IgD-negative memory B cell (primary cell): Measurements from ENCODE around the gene MIS18A. TPM values are rescaled to one million over a fixed set of nuclear protein-coding genes. Genes with fewer than 3 reads are reported as not detected.
"Not testable (repeated sequence)": the region's sequence is repeated elsewhere in the genome, so short reads cannot be mapped to it uniquely, and the experiment has no call there.

Experiments used
- H3K27ac Mint-ChIP-seq, 3 donors: one replicate each; pipeline ENCODE4 v1.8.0; 2020 to 2022; ENCODE audit warnings: mild to moderate bottlenecking in 3 of 3, mixed read lengths in 3 of 3, moderate library complexity in 1 of 3
- H3K27me3 Mint-ChIP-seq: one replicate; pipeline ENCODE4 v1.8.0; 2021; ENCODE audit warnings: mixed read lengths
- H3K36me3 Mint-ChIP-seq: one replicate; pipeline ENCODE4 v1.8.0; 2020; ENCODE audit warnings: mild to moderate bottlenecking, mixed read lengths
- H3K4me1 Mint-ChIP-seq, 3 donors: one replicate each; pipeline ENCODE4 v1.8.0; 2020 to 2022; ENCODE audit warnings: mixed read lengths in 3 of 3, mild to moderate bottlenecking in 1 of 3
- H3K4me3 Mint-ChIP-seq, 4 donors: one replicate each; pipeline ENCODE4 v1.8.0; 2020 to 2022; ENCODE audit warnings: mild to moderate bottlenecking in 4 of 4, mixed read lengths in 4 of 4, moderate library complexity in 3 of 4
- H3K9me3 Mint-ChIP-seq, 3 donors: one replicate each; pipeline ENCODE4 v1.8.0; 2020 to 2021; ENCODE audit warnings: mixed read lengths in 3 of 3, mild to moderate bottlenecking in 1 of 3
- polyA plus RNA-seq: library from polyadenylated mRNA; unstranded; fragments of 300-500 nt; fragmentation: Illumina TruSeq; gene quantifications from one replicate; pipeline ENCODE4 v1.2.3, GENCODE V29; 2021

The MIS18A gene
- polyA plus RNA-seq, 1 donor from 2014 or later, result 10.5 TPM

GRCh38 chr21:32282992-32283391 lies 4.1 kb upstream of the MIS18A start:
- Mint-ChIP-seq H3K27ac (no peak overlapping the region), H3K9me3 (peaks cover 0 to 3% (median 3%) of the 10 kb centered on the region in 3 donors), H3K4me1 (peaks cover 7 to 12% (median 10%) of the 10 kb centered on the region in 3 donors), H3K36me3 (peaks cover 15% of the 10 kb centered on the region), H3K4me3 (no peak overlapping the region), H3K27me3 (no peaks in the 10 kb centered on the region)

- H3K9me3 Mint-ChIP-seq, result peaks cover 0 to 3% (median 0%) of the 10 kb centered on the region in 3 donors
- H3K4me1 Mint-ChIP-seq, result peaks cover 7 to 13% (median 10%) of the 10 kb centered on the region in 3 donors
- peak overlapping the region in 1 of 3 donors; percentile 18 for H3K27ac Mint-ChIP-seq
- H3K27me3 Mint-ChIP-seq, result no peaks in the 10 kb centered on the region
- peak overlapping the region in 2 of 4 donors; percentile 21 to 46 for H3K4me3 Mint-ChIP-seq
- H3K36me3 Mint-ChIP-seq, result peaks cover 15% of the 10 kb centered on the region
These were observed 2.7 kb upstream of the MIS18A start for GRCh38 chr21:32281531-32281930.

- peak overlapping the region; percentile 92 to 99 (median 99) for H3K27ac Mint-ChIP-seq
- H3K9me3 Mint-ChIP-seq, result peaks cover 0 to 3% (median 0%) of the 10 kb centered on the region in 3 donors
- H3K27me3 Mint-ChIP-seq, result no peaks in the 10 kb centered on the region
- H3K4me1 Mint-ChIP-seq, result peaks cover 7 to 20% (median 12%) of the 10 kb centered on the region in 3 donors
- peak overlapping the region; percentile 97 to 99 (median 99) for H3K4me3 Mint-ChIP-seq
- H3K36me3 Mint-ChIP-seq, result peaks cover 18% of the 10 kb centered on the region
These were observed 480 bp upstream of the MIS18A start for GRCh38 chr21:32279377-32279680.

- Mint-ChIP-seq H3K36me3 (peaks cover 13% of the 10 kb centered on the region), H3K4me1 (peaks cover 7 to 20% (median 12%) of the 10 kb centered on the region in 3 donors), H3K9me3 (peaks cover 0 to 3% (median 0%) of the 10 kb centered on the region in 3 donors), H3K27ac (peak overlapping the region in 2 of 3 donors; percentile 46 to 92), H3K4me3 (peak overlapping the region; percentile 97 to 99 (median 99)), H3K27me3 (no peaks in the 10 kb centered on the region)
These were observed 746 bp downstream of the MIS18A start for GRCh38 chr21:32278103-32278502.

GRCh38 chr21:32276671-32277070 lies 2.2 kb downstream of the MIS18A start:
- no peak overlapping the region for H3K27ac Mint-ChIP-seq
- H3K4me3 Mint-ChIP-seq, result peak overlapping the region in 2 of 4 donors; percentile 25 to 58
- H3K36me3 Mint-ChIP-seq, result peaks cover 7% of the 10 kb centered on the region
- peaks cover 7 to 21% (median 12%) of the 10 kb centered on the region in 3 donors for H3K4me1 Mint-ChIP-seq
- H3K9me3 Mint-ChIP-seq, result peaks cover 0 to 3% (median 0%) of the 10 kb centered on the region in 3 donors
- H3K27me3 Mint-ChIP-seq, result no peaks in the 10 kb centered on the region

GRCh38 chr21:32270748-32271147 lies 8.1 kb downstream of the MIS18A start:
- Mint-ChIP-seq H3K4me3 (no peak overlapping the region), H3K4me1 (peaks cover 0 to 7% (median 2%) of the 10 kb centered on the region in 3 donors), H3K27me3 (no peaks in the 10 kb centered on the region), H3K36me3 (peaks cover 9% of the 10 kb centered on the region), H3K27ac (no peak overlapping the region), H3K9me3 (no peaks in the 10 kb centered on the region)

GRCh38 chr21:32265321-32265720 lies 13.5 kb downstream of the MIS18A start:
- H3K9me3 Mint-ChIP-seq, H3K27ac Mint-ChIP-seq, H3K4me3 Mint-ChIP-seq, H3K36me3 Mint-ChIP-seq, H3K27me3 Mint-ChIP-seq, H3K4me1 Mint-ChIP-seq: not testable (repeated sequence)

- H3K27me3 Mint-ChIP-seq, result no peaks in the 10 kb centered on the region
- H3K4me3 Mint-ChIP-seq, result no peak overlapping the region
- no peaks in the 10 kb centered on the region for H3K4me1 Mint-ChIP-seq
- H3K27ac Mint-ChIP-seq, result no peak overlapping the region
- no peaks in the 10 kb centered on the region for H3K9me3 Mint-ChIP-seq
- peaks cover 3% of the 10 kb centered on the region for H3K36me3 Mint-ChIP-seq
These were observed 16.9 kb downstream of the MIS18A start for GRCh38 chr21:32261929-32262328.

- H3K4me1 Mint-ChIP-seq, result no peaks in the 10 kb centered on the region
- H3K36me3 Mint-ChIP-seq, result peaks cover 1% of the 10 kb centered on the region
- H3K4me3 Mint-ChIP-seq, result no peak overlapping the region
- H3K27ac Mint-ChIP-seq, result peak overlapping the region in 1 of 3 donors; percentile 67
- H3K27me3 Mint-ChIP-seq, result no peaks in the 10 kb centered on the region
- no peaks in the 10 kb centered on the region for H3K9me3 Mint-ChIP-seq
These were observed 18.7 kb downstream of the MIS18A start for GRCh38 chr21:32260130-32260529.

- H3K36me3 Mint-ChIP-seq, H3K27ac Mint-ChIP-seq, H3K4me3 Mint-ChIP-seq, H3K27me3 Mint-ChIP-seq, H3K9me3 Mint-ChIP-seq, H3K4me1 Mint-ChIP-seq: not testable (repeated sequence)
These were observed 20.1 kb downstream of the MIS18A start for GRCh38 chr21:32258786-32259048.

GRCh38 chr21:32257962-32258785 lies 20.7 kb downstream of the MIS18A start:
- no peaks in the 10 kb centered on the region for H3K9me3 Mint-ChIP-seq
- peaks cover 1% of the 10 kb centered on the region for H3K36me3 Mint-ChIP-seq
- H3K4me3 Mint-ChIP-seq, result no peak overlapping the region
- no peaks in the 10 kb centered on the region for H3K4me1 Mint-ChIP-seq
- H3K27me3 Mint-ChIP-seq, result no peaks in the 10 kb centered on the region
- no peak overlapping the region for H3K27ac Mint-ChIP-seq

- H3K9me3 Mint-ChIP-seq, result no peaks in the 10 kb centered on the region
- no peak overlapping the region for H3K4me3 Mint-ChIP-seq
- no peaks in the 10 kb centered on the region for H3K4me1 Mint-ChIP-seq
- peaks cover 1% of the 10 kb centered on the region for H3K36me3 Mint-ChIP-seq
- H3K27ac Mint-ChIP-seq, result no peak overlapping the region
- H3K27me3 Mint-ChIP-seq, result no peaks in the 10 kb centered on the region
These were observed 21.8 kb downstream of the MIS18A start for GRCh38 chr21:32256873-32257620.

GRCh38 chr21:32256251-32256650 lies 22.6 kb downstream of the MIS18A start:
- Mint-ChIP-seq H3K4me3 (no peak overlapping the region), H3K27me3 (peaks cover 1% of the 10 kb centered on the region), H3K36me3 (peaks cover 1% of the 10 kb centered on the region), H3K27ac (no peak overlapping the region), H3K4me1 (no peaks in the 10 kb centered on the region), H3K9me3 (peaks cover 0 to 5% (median 5%) of the 10 kb centered on the region in 3 donors)

- H3K9me3 Mint-ChIP-seq, result peaks cover 0 to 9% (median 7%) of the 10 kb centered on the region in 3 donors
- no peak overlapping the region for H3K4me3 Mint-ChIP-seq
- H3K27me3 Mint-ChIP-seq, result peaks cover 12% of the 10 kb centered on the region
- H3K27ac Mint-ChIP-seq, result no peak overlapping the region
- no peaks in the 10 kb centered on the region for H3K36me3 Mint-ChIP-seq
- no peaks in the 10 kb centered on the region for H3K4me1 Mint-ChIP-seq
These were observed 25.6 kb downstream of the MIS18A start for GRCh38 chr21:32253215-32253641.

- H3K9me3 Mint-ChIP-seq, result peaks cover 0 to 9% (median 8%) of the 10 kb centered on the region in 3 donors
These were observed 26.7 kb downstream of the MIS18A start for GRCh38 chr21:32252136-32252535.

More at GRCh38 chr21:32252136-32252535, 26.7 kb downstream of the MIS18A start:
- peaks cover 16% of the 10 kb centered on the region for H3K27me3 Mint-ChIP-seq
- H3K36me3 Mint-ChIP-seq, result peaks cover under 1% of the 10 kb centered on the region
- H3K4me1 Mint-ChIP-seq, result no peaks in the 10 kb centered on the region
- no peak overlapping the region for H3K4me3 Mint-ChIP-seq
- H3K27ac Mint-ChIP-seq, result no peak overlapping the region
